Measurements from ENCODE around the gene HLA-G. TPM values are rescaled to one million over a fixed set of nuclear protein-coding genes. Genes with fewer than 3 reads are reported as not detected.
"Not testable (repeated sequence)": the region's sequence is repeated elsewhere in the genome, so short reads cannot be mapped to it uniquely, and the experiment has no call there.

HLA-G gene
- total RNA-seq, 1 donor from 2014 or later, result 0.10 TPM

DNA sequence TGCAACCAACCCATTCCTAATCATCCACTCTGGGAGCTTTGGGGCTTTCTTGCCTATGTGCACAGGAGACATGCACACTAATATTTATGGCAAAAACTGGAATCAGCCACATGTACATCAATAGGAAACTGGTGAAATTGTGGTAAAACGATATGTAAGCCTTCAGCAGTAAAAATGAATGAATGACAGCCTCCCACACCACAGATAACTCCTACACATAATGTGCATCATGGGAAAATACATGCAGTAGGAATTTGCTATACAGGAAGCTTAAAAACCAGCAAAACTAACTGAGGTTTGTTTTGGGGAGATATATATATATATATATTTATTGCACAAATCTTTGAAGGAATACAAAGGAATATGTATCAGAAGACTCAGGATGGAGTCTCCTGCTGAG is 47.6 kb downstream of the HLA-G start:
- DNase-seq, result no peak

DNA sequence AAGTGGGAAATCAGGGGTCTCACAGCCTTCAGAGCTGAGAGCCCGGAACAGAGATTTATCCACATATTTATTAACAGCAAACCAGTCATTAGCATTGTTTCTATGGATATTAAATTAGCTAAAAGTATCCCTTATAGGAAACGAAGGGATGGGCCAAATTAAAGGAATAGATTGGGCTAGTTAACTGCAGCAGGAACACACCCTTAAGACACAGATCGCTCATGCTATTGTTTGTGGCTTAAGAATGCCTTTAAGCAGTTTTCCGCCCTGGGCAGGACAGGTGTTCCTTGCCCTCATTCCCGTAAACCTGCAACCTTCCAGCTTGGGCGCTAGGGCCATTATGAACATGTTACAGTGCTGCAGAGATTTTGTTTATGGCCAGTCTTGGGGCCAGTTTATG is 48.1 kb downstream of the HLA-G start:
- not testable (repeated sequence) for DNase-seq

Small RNAs within 50 kb of the gene (small RNA-seq; reads per million reads assigned to genes)
- gene MICG (ENCODE audit: low replicate concordance), result not detected

Other genes starting within 250 kb of the HLA-G start
- gene OR2H2, start 242.7 kb upstream of the HLA-G start, total RNA-seq, result not detected
- gene GABBR1, start 194.6 kb upstream of the HLA-G start, total RNA-seq, result 28.8 TPM
- gene MOG, start 170.7 kb upstream of the HLA-G start, total RNA-seq, result not detected
- gene ZFP57, start 146.7 kb upstream of the HLA-G start, total RNA-seq, result 0.59 TPM
- gene HLA-F, start 104.4 kb upstream of the HLA-G start, total RNA-seq, result 14.7 TPM
- gene HLA-A, start 114.7 kb downstream of the HLA-G start, total RNA-seq, result 96.6 TPM
- gene POLR1H, start 233.4 kb downstream of the HLA-G start, total RNA-seq, result 22.1 TPM
- gene PPP1R11, start 239.4 kb downstream of the HLA-G start, total RNA-seq, result 12.1 TPM
- 4.0 TPM for gene RNF39, start 247.9 kb downstream of the HLA-G start, total RNA-seq